Measurements from ENCODE around the gene WDFY4. TPM values are rescaled to one million over a fixed set of nuclear protein-coding genes. Genes with fewer than 3 reads are reported as not detected.

The WDFY4 gene
- total and polyA plus RNA-seq, 7 experiments from 2014 or later: 0.12 to 39.3 (median 1.5) TPM

DNA sequence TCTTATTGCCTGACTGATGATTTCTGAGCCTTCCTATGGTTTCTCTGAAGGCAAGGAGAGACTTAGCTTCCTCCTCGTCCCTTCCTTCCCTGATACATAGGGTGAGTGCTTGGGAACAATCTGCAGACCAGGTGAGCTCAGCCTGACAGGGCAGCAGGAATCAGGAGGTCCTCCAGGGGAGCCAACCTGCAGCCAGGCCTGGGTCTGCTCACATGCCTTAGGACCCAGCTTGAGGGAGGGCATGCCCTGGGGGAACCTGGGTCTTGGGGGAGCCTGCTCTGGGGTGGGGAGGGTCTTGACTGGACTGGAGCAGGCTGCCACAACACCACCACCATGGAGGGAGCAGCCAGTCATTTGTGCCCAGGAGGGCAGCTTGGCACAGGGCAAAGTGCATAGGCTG is 197.3 kb downstream of the WDFY4 start:
- no peaks in the 10 kb centered on the region for H3K9me3 ChIP-seq (ENCODE audit: control insufficient read depth in 2 of 3, low read length in 3 of 3)
- ChIA-PET POLR2A (no interaction called here), CTCF (no interaction called here)
- Mint-ChIP-seq H3K9me3 (no peaks in the 10 kb centered on the region), H3K4me3 (no peak overlapping the region), H3K36me3 (no peaks in the 10 kb centered on the region), H3K27me3 (peaks cover 0 to 7% (median 0%) of the 10 kb centered on the region in 5 donors), H3K4me1 (no peaks in the 10 kb centered on the region), H3K27ac (no peak overlapping the region)
- ATAC-seq: no peak
- no peaks in the 10 kb centered on the region for H3K4me1 ChIP-seq (ENCODE audit: control insufficient read depth in 2 of 2, insufficient read depth in 2 of 2, low read length in 2 of 2)
- no peak for DNase-seq
- no peak overlapping the region for H3K4me3 ChIP-seq (ENCODE audit: low read length)
- no peaks in the 10 kb centered on the region for H3K36me3 ChIP-seq (ENCODE audit: control insufficient read depth in 2 of 3, insufficient read depth in 3 of 3, low read length in 3 of 3)
- H3K27me3 ChIP-seq (ENCODE audit: control insufficient read depth in 2 of 2, insufficient read depth in 2 of 2, low read length in 2 of 2): no peaks in the 10 kb centered on the region
- intact Hi-C loops (cut with micrococcal nuclease): loop anchor here in 1 of 2 donors (10.0 kb wide), 1 partner anchor 117 kb away; no protein-coding TSS in a partner anchor
- H3K27ac ChIP-seq (ENCODE audit: low read depth, low read length): no peak overlapping the region

DNA sequence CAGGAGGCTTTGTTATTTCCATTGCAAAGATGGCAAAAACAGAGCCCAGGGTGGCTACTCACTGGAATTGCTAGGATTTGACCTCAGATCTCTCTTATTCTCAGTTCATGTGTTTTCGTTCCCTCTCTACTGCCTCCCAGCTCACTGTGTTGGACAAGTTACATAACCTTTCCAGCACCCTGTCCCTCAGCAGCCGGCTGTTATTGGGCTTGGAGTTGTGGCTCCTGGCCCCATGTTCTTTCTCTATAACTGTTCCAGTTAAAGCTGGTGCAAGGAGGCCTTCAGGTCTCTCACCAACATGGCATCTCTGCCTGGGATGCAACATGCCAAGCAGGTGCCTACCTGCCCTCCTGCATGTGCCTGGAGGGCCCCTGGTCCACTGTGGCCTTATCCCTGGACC is 198.2 kb downstream of the WDFY4 start:
- Histone ChIP-seq H3K27me3 (ENCODE audit: control insufficient read depth in 2 of 2, insufficient read depth in 2 of 2, low read length in 2 of 2) (no peaks in the 10 kb centered on the region), H3K4me3 (ENCODE audit: low read length) (no peak overlapping the region), H3K36me3 (ENCODE audit: control insufficient read depth in 2 of 3, insufficient read depth in 3 of 3, low read length in 3 of 3) (no peaks in the 10 kb centered on the region), H3K27ac (ENCODE audit: low read depth, low read length) (no peak overlapping the region), H3K9me3 (ENCODE audit: control insufficient read depth in 2 of 3, low read length in 3 of 3) (no peaks in the 10 kb centered on the region), H3K4me1 (ENCODE audit: control insufficient read depth in 2 of 2, insufficient read depth in 2 of 2, low read length in 2 of 2) (no peaks in the 10 kb centered on the region)
- Mint-ChIP-seq H3K36me3 (no peaks in the 10 kb centered on the region), H3K4me1 (no peaks in the 10 kb centered on the region), H3K9me3 (no peaks in the 10 kb centered on the region), H3K27me3 (peaks cover 0 to 7% (median 0%) of the 10 kb centered on the region in 5 donors), H3K27ac (no peak overlapping the region), H3K4me3 (no peak overlapping the region)
- ChIA-PET POLR2A (no interaction called here), CTCF (no interaction called here)
- intact Hi-C loops (cut with micrococcal nuclease): loop anchor here in 1 of 2 donors (10.0 kb wide), 1 partner anchor 118 kb away; no protein-coding TSS in a partner anchor
- DNase-seq: no peak
- ATAC-seq: no peak

DNA sequence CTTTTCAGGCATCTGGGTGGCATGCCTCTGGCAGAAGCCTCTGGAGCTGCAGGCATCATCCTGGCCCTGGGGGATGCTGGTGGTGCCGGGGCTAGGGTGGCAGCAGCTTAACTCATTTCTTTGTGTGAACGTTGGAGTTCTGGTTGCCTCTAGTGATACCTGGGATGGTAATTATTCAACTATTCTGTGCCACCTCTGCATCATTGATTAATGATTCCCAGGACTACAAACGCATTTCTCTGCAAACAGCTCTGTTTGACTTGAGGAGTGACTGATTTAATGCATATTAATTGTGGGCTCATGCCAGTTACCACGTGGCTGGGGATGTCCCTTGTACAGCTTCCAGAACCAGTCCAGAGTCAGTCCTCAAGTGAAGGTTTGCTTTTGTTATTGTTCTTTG is 199.0 kb downstream of the WDFY4 start:
- intact Hi-C loops (cut with micrococcal nuclease): loop anchor here in 1 of 2 donors (10.0 kb wide), 1 partner anchor 119 kb away; no protein-coding TSS in a partner anchor

DNA sequence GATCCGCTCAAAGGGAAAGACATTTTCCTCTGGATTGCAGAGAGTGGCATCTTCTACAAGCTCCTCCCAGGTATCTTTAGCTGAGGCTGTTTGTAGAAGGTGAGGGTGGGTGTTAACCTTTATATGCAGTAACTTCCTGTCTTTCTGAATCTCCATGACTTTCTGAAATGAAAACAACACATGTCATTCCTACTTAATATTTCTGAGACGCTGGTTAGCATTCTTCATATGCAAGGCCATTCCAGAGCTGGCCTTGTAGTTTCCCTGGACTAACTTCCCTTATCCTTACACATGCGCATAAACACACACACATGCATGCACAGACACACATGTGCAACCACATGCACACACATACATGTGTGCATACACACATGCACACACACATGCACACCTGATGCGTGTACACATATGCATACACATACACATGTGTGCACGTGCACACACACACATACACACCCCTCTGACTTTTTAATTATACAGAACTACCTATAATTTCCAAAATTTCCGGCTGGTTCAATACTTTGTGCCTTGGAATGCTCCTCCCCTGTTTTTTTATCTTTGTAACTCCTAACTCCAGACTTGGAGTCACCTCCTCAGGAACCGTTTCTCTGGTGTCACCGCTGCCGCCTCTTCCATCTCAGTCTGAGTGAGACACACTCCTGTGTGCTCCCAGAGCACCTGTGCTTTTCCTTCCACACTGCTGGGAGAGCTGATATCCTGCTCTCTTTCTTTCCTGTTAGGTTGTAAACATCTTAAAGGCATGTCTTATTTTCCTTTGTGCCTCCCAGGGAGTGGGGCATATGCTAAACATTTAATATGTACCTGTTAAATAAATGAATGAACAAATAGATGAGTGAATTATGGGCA is 199.7 kb downstream of the WDFY4 start:
- H3K27me3 Mint-ChIP-seq: peaks cover 0 to 7% (median 0%) of the 10 kb centered on the region in 5 donors
- H3K36me3 Mint-ChIP-seq: no peaks in the 10 kb centered on the region
- DNase-seq: no peak
- Histone ChIP-seq H3K36me3 (ENCODE audit: control insufficient read depth in 2 of 3, insufficient read depth in 3 of 3, low read length in 3 of 3) (no peaks in the 10 kb centered on the region), H3K9me3 (ENCODE audit: control insufficient read depth in 2 of 3, low read length in 3 of 3) (no peaks in the 10 kb centered on the region), H3K27me3 (ENCODE audit: control insufficient read depth in 2 of 2, insufficient read depth in 2 of 2, low read length in 2 of 2) (no peaks in the 10 kb centered on the region), H3K27ac (ENCODE audit: low read depth, low read length) (no peak overlapping the region), H3K4me1 (ENCODE audit: control insufficient read depth in 2 of 2, insufficient read depth in 2 of 2, low read length in 2 of 2) (no peaks in the 10 kb centered on the region), H3K4me3 (ENCODE audit: low read length) (no peak overlapping the region)
- H3K4me1 Mint-ChIP-seq: no peaks in the 10 kb centered on the region
- H3K9me3 Mint-ChIP-seq: no peaks in the 10 kb centered on the region
- H3K27ac Mint-ChIP-seq: no peak overlapping the region
- ATAC-seq: no peak
- ChIA-PET CTCF (no interaction called here), POLR2A (interaction anchor here (0.7 kb wide), 1 partner anchor 40 kb away, joined by 3 read pairs; no protein-coding TSS in a partner anchor)
- intact Hi-C loops (cut with micrococcal nuclease): loop anchor here in 1 of 2 donors (10.0 kb wide), 1 partner anchor 120 kb away; no protein-coding TSS in a partner anchor
- no peak overlapping the region for H3K4me3 Mint-ChIP-seq

More for the DNA sequence above, 199.0 kb downstream of the WDFY4 start:
- CTCF ChIA-PET: no interaction called here
- Histone ChIP-seq H3K27me3 (ENCODE audit: control insufficient read depth in 2 of 2, insufficient read depth in 2 of 2, low read length in 2 of 2) (no peaks in the 10 kb centered on the region), H3K9me3 (ENCODE audit: control insufficient read depth in 2 of 3, low read length in 3 of 3) (no peaks in the 10 kb centered on the region), H3K4me3 (ENCODE audit: low read length) (no peak overlapping the region), H3K27ac (ENCODE audit: low read depth, low read length) (no peak overlapping the region), H3K36me3 (ENCODE audit: control insufficient read depth in 2 of 3, insufficient read depth in 3 of 3, low read length in 3 of 3) (no peaks in the 10 kb centered on the region), H3K4me1 (ENCODE audit: control insufficient read depth in 2 of 2, insufficient read depth in 2 of 2, low read length in 2 of 2) (no peaks in the 10 kb centered on the region)
- Mint-ChIP-seq H3K4me3 (no peak overlapping the region), H3K4me1 (no peaks in the 10 kb centered on the region), H3K9me3 (no peaks in the 10 kb centered on the region), H3K36me3 (no peaks in the 10 kb centered on the region), H3K27ac (no peak overlapping the region), H3K27me3 (peaks cover 0 to 7% (median 0%) of the 10 kb centered on the region in 5 donors)
- no peak for ATAC-seq
- POLR2A ChIA-PET: no interaction called here
- DNase-seq: no peak

DNA sequence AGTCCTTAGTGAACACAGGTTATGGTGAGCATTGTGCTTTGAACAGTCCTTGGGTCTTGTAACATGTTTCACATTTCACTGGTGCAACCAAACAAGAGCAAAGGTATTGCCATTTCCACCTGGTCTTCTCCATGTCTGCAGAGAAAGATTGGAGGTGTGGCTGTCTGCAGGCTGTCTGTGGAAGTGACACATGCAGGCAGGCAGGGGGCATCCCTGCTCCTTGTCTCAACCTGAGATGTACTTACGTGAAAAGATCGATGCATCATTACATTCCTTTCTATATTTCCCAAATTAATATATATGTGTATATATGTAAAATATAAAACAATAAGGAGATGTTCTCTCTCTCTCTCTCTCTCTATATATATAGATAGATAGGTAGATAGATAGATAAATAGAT is 200.7 kb downstream of the WDFY4 start:
- Mint-ChIP-seq H3K27ac (no peak overlapping the region), H3K36me3 (no peaks in the 10 kb centered on the region), H3K4me1 (no peaks in the 10 kb centered on the region), H3K27me3 (peaks cover 0 to 7% (median 0%) of the 10 kb centered on the region in 5 donors), H3K9me3 (no peaks in the 10 kb centered on the region), H3K4me3 (no peak overlapping the region)
- ChIA-PET POLR2A (no interaction called here), CTCF (no interaction called here)
- Histone ChIP-seq H3K27me3 (ENCODE audit: control insufficient read depth in 2 of 2, insufficient read depth in 2 of 2, low read length in 2 of 2) (no peaks in the 10 kb centered on the region), H3K27ac (ENCODE audit: low read depth, low read length) (no peak overlapping the region), H3K4me1 (ENCODE audit: control insufficient read depth in 2 of 2, insufficient read depth in 2 of 2, low read length in 2 of 2) (no peaks in the 10 kb centered on the region), H3K4me3 (ENCODE audit: low read length) (no peak overlapping the region), H3K36me3 (ENCODE audit: control insufficient read depth in 2 of 3, insufficient read depth in 3 of 3, low read length in 3 of 3) (no peaks in the 10 kb centered on the region), H3K9me3 (ENCODE audit: control insufficient read depth in 2 of 3, low read length in 3 of 3) (no peaks in the 10 kb centered on the region)
- no peak for DNase-seq
- intact Hi-C loops (cut with micrococcal nuclease): loop anchor here in 1 of 2 donors (10.0 kb wide), 1 partner anchor 121 kb away; no protein-coding TSS in a partner anchor
- ATAC-seq: no peak

DNA sequence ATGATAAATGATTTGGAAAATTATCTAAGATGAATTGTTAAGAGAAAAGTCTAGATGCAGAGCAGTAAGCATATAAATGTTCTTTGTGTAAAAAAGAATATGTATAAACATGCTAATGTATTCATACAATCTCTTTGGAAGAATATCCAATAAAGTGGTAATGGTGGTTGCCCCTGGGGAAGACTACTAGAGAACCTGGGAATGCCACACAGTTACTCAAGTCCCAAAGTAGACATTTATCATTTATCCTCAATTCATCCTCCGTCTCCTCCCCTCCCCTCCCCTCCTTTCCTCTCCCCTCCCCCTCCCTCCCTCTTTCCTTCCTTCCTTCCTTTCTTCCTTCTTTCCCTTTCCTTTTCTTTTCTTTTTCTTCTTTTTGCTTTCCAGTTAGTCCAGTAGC is 203.3 kb downstream of the WDFY4 start:
- CTCF ChIA-PET: no interaction called here
- ATAC-seq: no peak
- H3K4me1 Mint-ChIP-seq: no peaks in the 10 kb centered on the region

More for the DNA sequence above, 203.3 kb downstream of the WDFY4 start:
- H3K4me3 Mint-ChIP-seq: no peak overlapping the region
- H3K27me3 Mint-ChIP-seq: peaks cover 0 to 7% (median 0%) of the 10 kb centered on the region in 5 donors
- Histone ChIP-seq H3K36me3 (ENCODE audit: control insufficient read depth in 2 of 3, insufficient read depth in 3 of 3, low read length in 3 of 3) (no peaks in the 10 kb centered on the region), H3K27me3 (ENCODE audit: control insufficient read depth in 2 of 2, insufficient read depth in 2 of 2, low read length in 2 of 2) (no peaks in the 10 kb centered on the region), H3K4me3 (ENCODE audit: low read length) (no peak overlapping the region), H3K27ac (ENCODE audit: low read depth, low read length) (no peak overlapping the region), H3K4me1 (ENCODE audit: control insufficient read depth in 2 of 2, insufficient read depth in 2 of 2, low read length in 2 of 2) (no peaks in the 10 kb centered on the region), H3K9me3 (ENCODE audit: control insufficient read depth in 2 of 3, low read length in 3 of 3) (no peaks in the 10 kb centered on the region)
- POLR2A ChIA-PET: no interaction called here
- intact Hi-C loops (cut with micrococcal nuclease): loop anchor here in 1 of 2 donors (10.0 kb wide), 1 partner anchor 123 kb away; no protein-coding TSS in a partner anchor
- H3K9me3 Mint-ChIP-seq: no peaks in the 10 kb centered on the region
- no peaks in the 10 kb centered on the region for H3K36me3 Mint-ChIP-seq
- no peak for DNase-seq
- H3K27ac Mint-ChIP-seq: no peak overlapping the region
